Smooth muscle cell (in vitro differentiated cells): Measurements from ENCODE around the gene IDUA. TPM values are rescaled to one million over a fixed set of nuclear protein-coding genes. Genes with fewer than 3 reads are reported as not detected.

ENCODE experiments used
- DNase-seq: peaks from one replicate; lab custom pipeline; 2025; ENCODE audit not compliant: unreplicated experiment; lab: John Stamatoyannopoulos, UW
- H2AFZ ChIP-seq: fragments of 200-600 bp; sonication (generic); 2 replicates; pipeline ENCODE4 v1.6.0; 2016; ENCODE audit warnings: antibody characterized with exemption, low read depth, mild to moderate bottlenecking
- H3F3A ChIP-seq: fragments of 200-600 bp; sonication (generic); 2 replicates; pipeline ENCODE4 v1.6.0; 2017; ENCODE audit warnings: antibody characterized with exemption, low read depth
- H3K27ac ChIP-seq: fragments of 200-600 bp; sonication (generic); 2 replicates; pipeline ENCODE4 v1.5.1; 2016; ENCODE audit warnings: low read depth, mild to moderate bottlenecking
- H3K27me3 ChIP-seq: fragments of 200-600 bp; sonication (generic); 2 replicates; pipeline ENCODE4 v1.6.1; 2016; ENCODE audit warnings: low read depth, mild to moderate bottlenecking
- H3K36me3 ChIP-seq: fragments of 200-600 bp; sonication (generic); 2 replicates; pipeline ENCODE4 v1.5.1; 2016; ENCODE audit warnings: low read depth
- H3K4me1 ChIP-seq: fragments of 200-600 bp; sonication (generic); 2 replicates; pipeline ENCODE4 v1.5.1; 2016; ENCODE audit warnings: low read depth
- H3K4me2 ChIP-seq: fragments of 200-600 bp; sonication (generic); 2 replicates; pipeline ENCODE4 v1.6.0; 2016; ENCODE audit warnings: mild to moderate bottlenecking
- H3K4me3 ChIP-seq: fragments of 200-600 bp; sonication (generic); 2 replicates; pipeline ENCODE4 v1.5.1; 2016; ENCODE audit warnings: mild to moderate bottlenecking
- H3K79me2 ChIP-seq: fragments of 200-600 bp; sonication (generic); 2 replicates; pipeline ENCODE4 v1.6.0; 2016; ENCODE audit warnings: low read depth, mild to moderate bottlenecking
- H3K9ac ChIP-seq: fragments of 200-600 bp; sonication (generic); 2 replicates; pipeline ENCODE4 v1.6.0; 2016; ENCODE audit warnings: low read depth
- H3K9me3 ChIP-seq: fragments of 200-600 bp; sonication (generic); replicated peaks from 2 replicates; pipeline ENCODE4 v1.5.1; 2016; ENCODE audit warnings: low read depth
- H4K20me1 ChIP-seq: fragments of 200-600 bp; sonication (generic); 2 replicates; pipeline ENCODE4 v1.6.0; 2016; ENCODE audit warnings: low read depth
- WGBS: methylation state at CpG from one replicate; pipeline ENCODE4 v1.1.7; 2016; ENCODE audit warnings: low lambda C conversion rate; 5-methylcytosine and 5-hydroxymethylcytosine counted together
- polyA plus RNA-seq: library from polyadenylated mRNA; unstranded; fragments of >200 nt; fragmentation: Nextera tagmentation; extraction: Ambion mirVana; gene quantifications from 2 replicates; pipeline ENCODE4 v1.2.1, GENCODE V29; 2016
- total RNA-seq: library from RNA; depleted of rRNA; stranded (reverse); fragments of >200 nt; gene quantifications from 2 replicates; pipeline ENCODE4 v1.2.3, GENCODE V29; 2014
- TF ChIP-seq, protein P1 (sequence below): fragments of 200-600 bp; sonication (generic); IDR thresholded peaks from 2 replicates; pipeline ENCODE4 v1.5.1; 2017; ENCODE audit warnings: borderline replicate concordance, mild to moderate bottlenecking, antibody characterized with exemption; ENCODE audit not compliant: insufficient read depth, poor library complexity, severe bottlenecking

IDUA gene
- total and polyA plus RNA-seq, 2 experiments from 2014 or later = 6.3 to 49.9 TPM

GRCh38 chr4:1028574-1029220, 41.9 kb downstream of the IDUA start:
- WGBS = 96% methylated on average over 31 of the region's 36 CpGs
- no peak for DNase-seq

DNA sequence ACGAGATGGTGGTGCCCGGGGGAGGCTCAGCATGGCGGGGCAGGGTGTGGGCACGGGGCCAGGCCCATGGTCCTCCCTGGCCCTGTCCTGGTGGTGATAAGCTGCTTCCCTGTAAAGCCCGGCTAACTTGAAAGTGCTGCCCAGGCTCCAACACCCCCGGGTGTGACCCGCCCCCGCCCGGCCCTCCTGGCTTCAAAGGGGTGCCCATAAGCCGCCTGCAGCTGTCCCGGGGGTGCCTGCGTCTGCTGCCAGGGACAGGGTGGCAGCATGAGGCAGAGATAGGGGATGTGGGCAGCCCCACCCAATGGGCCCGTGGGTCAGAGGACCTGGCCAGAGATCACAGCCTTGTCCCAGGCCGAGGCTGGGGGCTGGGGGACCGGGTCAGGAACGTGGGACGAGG, 42.7 kb downstream of the IDUA start:
- H3K9me3 ChIP-seq = no peaks in the 10 kb centered on the region
- H3K36me3 ChIP-seq = no peaks in the 10 kb centered on the region
- no peaks in the 10 kb centered on the region for H3F3A ChIP-seq
- no peaks in the 10 kb centered on the region for H4K20me1 ChIP-seq
- DNase-seq = no peak
- H3K4me1 ChIP-seq = no peaks in the 10 kb centered on the region
- H3K27ac ChIP-seq = no peak overlapping the region
- WGBS = 91% methylated on average over 17 of the region's 17 CpGs
- no peak overlapping the region for H3K9ac ChIP-seq
- H2AFZ ChIP-seq = no peak overlapping the region
- no peak overlapping the region for H3K4me2 ChIP-seq
- H3K79me2 ChIP-seq = no peaks in the 10 kb centered on the region
- H3K4me3 ChIP-seq = no peak overlapping the region
- no peaks in the 10 kb centered on the region for H3K27me3 ChIP-seq
- TF ChIP-seq, protein P1, sequence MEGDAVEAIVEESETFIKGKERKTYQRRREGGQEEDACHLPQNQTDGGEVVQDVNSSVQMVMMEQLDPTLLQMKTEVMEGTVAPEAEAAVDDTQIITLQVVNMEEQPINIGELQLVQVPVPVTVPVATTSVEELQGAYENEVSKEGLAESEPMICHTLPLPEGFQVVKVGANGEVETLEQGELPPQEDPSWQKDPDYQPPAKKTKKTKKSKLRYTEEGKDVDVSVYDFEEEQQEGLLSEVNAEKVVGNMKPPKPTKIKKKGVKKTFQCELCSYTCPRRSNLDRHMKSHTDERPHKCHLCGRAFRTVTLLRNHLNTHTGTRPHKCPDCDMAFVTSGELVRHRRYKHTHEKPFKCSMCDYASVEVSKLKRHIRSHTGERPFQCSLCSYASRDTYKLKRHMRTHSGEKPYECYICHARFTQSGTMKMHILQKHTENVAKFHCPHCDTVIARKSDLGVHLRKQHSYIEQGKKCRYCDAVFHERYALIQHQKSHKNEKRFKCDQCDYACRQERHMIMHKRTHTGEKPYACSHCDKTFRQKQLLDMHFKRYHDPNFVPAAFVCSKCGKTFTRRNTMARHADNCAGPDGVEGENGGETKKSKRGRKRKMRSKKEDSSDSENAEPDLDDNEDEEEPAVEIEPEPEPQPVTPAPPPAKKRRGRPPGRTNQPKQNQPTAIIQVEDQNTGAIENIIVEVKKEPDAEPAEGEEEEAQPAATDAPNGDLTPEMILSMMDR = no peak

More at GRCh38 chr4:1028574-1029220, 41.9 kb downstream of the IDUA start:
- Histone ChIP-seq H3K9ac (no peak overlapping the region), H3K36me3 (no peaks in the 10 kb centered on the region), H3K79me2 (no peaks in the 10 kb centered on the region), H4K20me1 (no peaks in the 10 kb centered on the region), H2AFZ (no peak overlapping the region), H3K4me3 (no peak overlapping the region), H3K4me2 (no peak overlapping the region), H3K9me3 (no peaks in the 10 kb centered on the region), H3F3A (no peaks in the 10 kb centered on the region), H3K27me3 (no peaks in the 10 kb centered on the region), H3K27ac (no peak overlapping the region), H3K4me1 (no peaks in the 10 kb centered on the region)
- TF ChIP-seq, protein P1 = no peak

DNA sequence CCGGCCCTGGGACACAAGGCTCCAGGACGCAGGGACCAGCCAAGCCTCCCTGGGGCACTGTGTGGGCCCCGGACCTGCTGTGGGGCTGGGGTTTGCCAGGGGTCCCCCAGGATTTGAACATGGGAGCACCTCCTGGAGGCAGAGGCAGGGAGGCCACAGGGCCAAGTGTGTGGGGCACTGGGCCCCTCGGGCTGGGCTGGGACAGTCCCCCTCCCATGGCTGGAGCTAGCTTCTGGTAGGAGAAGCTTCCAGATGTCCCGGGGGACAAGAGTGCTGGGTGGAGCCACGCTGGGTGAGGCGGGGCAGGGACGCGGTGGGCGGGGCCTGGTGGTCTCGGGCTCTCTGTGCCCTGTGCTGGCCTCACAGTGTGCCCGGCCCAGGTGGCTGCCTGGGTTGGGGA, 43.2 kb downstream of the IDUA start:
- DNase-seq = no peak
- 84% methylated on average over 4 of the region's 12 CpGs for WGBS
- no peak overlapping the region for H2AFZ ChIP-seq
- H3K4me3 ChIP-seq = no peak overlapping the region
- H3K9me3 ChIP-seq = no peaks in the 10 kb centered on the region
- no peaks in the 10 kb centered on the region for H3K79me2 ChIP-seq
- H4K20me1 ChIP-seq = no peaks in the 10 kb centered on the region
- H3K4me2 ChIP-seq = no peak overlapping the region
- no peaks in the 10 kb centered on the region for H3K4me1 ChIP-seq
- H3F3A ChIP-seq = no peaks in the 10 kb centered on the region
- H3K9ac ChIP-seq = no peak overlapping the region
- TF ChIP-seq, protein P1 = no peak
- no peaks in the 10 kb centered on the region for H3K36me3 ChIP-seq
- H3K27me3 ChIP-seq = no peaks in the 10 kb centered on the region
- H3K27ac ChIP-seq = no peak overlapping the region

- H3K79me2 ChIP-seq = no peaks in the 10 kb centered on the region
- 86% methylated on average over 15 of the region's 16 CpGs for WGBS
- TF ChIP-seq, protein P1 = no peak
- H3K9me3 ChIP-seq = no peaks in the 10 kb centered on the region
- H3K4me2 ChIP-seq = no peak overlapping the region
- no peak overlapping the region for H3K27ac ChIP-seq
- H2AFZ ChIP-seq = no peak overlapping the region
- no peaks in the 10 kb centered on the region for H3K36me3 ChIP-seq
- no peak overlapping the region for H3K4me3 ChIP-seq
- H3K9ac ChIP-seq = no peak overlapping the region
- H3K4me1 ChIP-seq = no peaks in the 10 kb centered on the region
- H3F3A ChIP-seq = no peaks in the 10 kb centered on the region
- H4K20me1 ChIP-seq = no peaks in the 10 kb centered on the region
- DNase-seq = no peak
- H3K27me3 ChIP-seq = no peaks in the 10 kb centered on the region
Observed at GRCh38 chr4:1030559-1030958, 43.7 kb downstream of the IDUA start.
